ENCODE measurements around the gene TXLNG.
"Not testable (repeated sequence)": the region's sequence is repeated elsewhere in the genome, so short reads cannot be mapped to it uniquely, and the experiment has no call there.

The TXLNG gene

DNA sequence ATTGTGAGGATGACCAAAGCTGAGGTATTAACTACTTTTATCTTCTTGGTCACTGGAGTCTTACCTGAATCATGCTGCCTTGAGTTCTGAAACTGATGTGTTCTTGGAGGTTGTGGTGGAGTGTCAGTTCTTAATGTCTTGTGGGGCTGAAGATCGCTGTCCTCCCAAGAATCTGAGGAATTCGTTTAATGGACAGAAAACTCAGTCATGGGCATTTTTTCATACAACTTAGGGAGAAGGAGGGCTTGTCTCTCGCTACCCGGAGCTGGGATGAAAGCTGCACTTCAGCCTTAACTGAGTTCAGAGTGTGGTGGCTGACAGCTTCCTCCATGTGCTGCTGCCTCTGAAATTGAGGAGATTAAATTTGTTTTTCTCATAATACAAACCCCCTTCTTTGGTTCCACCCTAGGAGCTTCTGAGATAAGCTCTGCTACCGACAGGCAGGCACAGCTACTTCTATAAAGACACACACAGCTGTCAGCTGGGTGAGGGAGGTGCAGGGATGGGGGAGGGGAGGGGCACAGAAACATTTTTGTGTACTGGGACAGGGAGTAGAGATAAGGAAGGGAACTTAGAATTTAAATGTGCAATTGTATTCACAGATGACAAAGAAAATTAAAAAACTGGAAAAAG is 53.1 kb downstream of the TXLNG start:
- no peak for DNase-seq (ENCODE audit: low read depth)

DNA sequence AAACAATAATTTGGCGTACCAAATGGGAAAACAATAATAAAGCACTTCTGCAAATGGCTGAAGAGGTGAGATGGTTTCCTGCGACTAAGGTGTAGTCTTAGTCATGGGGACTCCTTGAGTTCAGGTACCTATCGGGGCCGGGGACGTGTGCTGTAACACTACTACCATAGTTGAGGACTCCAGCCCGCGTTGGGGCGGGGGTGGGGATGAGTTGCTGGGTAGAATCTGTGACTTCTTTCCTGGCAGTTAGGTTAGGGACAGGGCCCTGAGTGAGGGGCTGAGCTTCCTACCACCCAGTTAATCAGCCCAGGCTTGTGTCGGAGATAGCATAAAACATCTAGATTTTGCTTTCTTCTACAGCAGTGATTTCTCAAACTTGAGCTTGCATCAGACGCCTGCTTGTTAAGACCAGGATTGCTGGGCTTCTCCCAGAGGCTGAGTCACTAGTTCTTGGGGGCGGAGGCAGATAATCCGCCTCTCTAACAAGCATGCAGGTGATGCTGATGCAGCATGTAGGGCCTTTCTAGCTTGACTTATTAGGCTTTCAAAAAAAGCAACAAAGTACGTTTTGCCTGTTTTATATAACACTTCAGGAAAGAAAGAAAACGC is 53.7 kb downstream of the TXLNG start:
- no peak for DNase-seq (ENCODE audit: low read depth)

DNA sequence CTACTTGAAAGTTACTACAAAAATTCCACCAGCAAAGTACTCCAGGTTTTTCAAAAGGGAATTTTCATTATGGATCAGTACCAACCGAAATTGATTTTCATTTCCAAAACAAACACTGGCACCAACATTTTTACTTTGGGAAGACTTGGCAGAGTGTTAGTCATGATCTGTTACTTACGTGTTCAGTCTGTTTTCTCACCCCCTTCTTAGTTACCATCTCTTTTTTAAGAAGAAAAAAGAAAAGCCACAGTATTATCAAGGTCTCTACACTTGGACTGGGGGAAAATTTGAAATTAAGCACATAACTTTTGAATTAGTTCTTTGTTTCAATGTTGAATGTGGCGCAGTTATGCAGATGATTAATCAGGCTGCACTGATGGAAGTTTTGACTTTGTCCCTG is 56.4 kb downstream of the TXLNG start:
- no peak for DNase-seq (ENCODE audit: low read depth)

DNA sequence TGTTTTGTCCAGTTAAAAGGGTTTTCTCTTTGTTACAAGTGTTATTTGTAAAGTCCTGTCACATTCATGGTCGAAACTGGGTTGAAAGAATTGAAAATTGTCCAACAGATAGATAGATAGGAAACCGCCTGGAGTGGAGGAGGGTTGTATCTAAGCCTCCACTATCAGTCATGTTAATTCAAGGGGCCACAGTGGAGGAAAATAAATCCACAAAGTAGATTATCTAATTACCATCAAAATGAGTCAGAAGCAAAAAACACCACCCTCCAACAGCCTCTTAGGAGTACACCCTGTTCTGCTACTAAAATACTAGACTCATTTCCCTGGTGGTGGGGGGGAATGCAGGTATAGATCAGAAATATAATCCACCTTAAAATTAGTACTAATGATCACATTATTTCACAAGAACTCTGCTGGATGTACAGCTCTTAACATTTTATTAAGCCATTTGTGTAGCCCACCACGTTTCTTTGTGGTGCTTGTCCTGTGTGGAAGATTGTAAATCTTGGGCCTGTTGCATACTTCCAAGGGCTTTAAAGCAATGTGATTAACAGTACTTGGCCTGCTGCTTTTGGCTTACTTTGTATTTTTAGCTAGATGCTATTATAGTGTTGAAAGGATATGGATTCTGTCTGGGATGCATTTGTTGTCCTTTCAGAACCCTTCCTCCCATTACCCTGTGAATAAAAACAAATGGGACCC is 57.1 kb downstream of the TXLNG start:
- no peak for DNase-seq (ENCODE audit: low read depth)

DNA sequence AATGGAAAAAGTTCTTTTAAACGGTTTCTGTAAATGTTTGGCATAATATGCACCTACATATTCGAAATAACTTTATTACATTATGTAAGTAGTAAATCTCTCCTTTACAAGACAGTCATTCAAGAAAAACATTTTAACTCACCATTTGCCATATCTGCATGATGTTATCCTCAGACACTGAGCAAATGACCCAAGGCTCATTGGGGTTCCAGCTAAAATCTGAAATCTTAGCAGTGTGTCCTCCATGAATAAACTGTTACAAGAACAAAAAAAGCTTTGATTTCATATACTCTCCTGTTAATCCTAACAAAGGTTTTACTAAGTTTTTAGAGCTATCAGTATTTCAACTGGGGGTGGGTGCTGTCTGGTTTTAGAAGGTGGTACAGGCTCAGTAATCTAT is 59.4 kb downstream of the TXLNG start:
- no peak for DNase-seq (ENCODE audit: low read depth)

DNA sequence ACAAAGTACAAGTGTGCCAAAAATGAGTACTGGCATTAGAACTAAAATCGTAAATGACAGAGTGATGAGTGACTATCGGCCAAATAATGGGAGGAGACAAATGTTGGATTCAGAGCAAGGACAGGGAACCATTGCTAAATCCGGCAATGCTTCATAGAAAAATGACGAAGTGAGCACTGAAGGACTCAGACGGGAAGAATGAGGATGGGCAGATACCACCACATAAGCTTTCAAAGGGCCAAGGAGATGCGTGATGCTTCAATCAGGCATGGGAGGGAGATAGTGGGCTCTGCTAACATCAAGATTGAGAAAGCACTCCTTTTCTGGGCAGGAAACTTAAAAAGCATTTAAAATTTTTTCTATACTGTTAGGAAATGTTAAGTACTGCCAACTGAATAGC is 62.3 kb downstream of the TXLNG start:
- DNase-seq (ENCODE audit: low read depth), result no peak

DNA sequence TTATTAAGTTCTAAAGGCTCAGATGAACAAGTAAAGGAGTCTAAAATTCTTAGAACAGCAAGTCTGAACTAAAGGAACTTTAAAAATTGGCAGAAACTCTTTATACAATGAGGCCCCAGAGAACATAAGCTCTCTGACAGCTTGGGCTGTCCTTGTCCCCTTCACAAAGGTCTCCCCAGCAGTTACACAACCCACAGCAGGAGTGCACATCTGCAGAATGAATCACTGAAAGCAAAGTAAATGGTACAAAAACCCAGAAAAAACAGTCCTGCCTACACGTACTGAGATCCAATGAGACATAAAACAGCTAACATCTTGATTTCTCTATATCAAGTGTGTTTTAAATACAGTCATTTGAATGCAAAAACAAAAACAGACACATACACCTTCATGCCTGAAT is 65.2 kb downstream of the TXLNG start:
- no peak for DNase-seq (ENCODE audit: low read depth)

DNA sequence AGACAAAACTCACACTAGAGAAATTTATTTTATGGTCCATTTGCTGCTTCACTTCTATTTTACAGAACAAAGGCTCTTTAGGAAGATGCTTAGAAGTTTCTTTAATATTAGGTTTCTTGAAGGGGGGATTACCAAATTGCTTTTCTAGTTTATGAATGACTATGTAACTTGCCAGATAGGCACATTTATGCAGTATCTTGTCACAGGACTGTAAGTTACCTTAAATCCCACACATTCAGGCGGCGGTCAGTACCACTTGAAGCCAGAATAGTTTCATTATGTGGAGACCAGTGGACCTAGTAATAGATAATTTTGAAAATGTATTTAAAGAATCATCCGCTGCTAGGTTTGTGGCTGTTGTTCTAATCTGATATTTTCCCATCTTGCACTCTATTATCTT is 65.6 kb downstream of the TXLNG start:
- DNase-seq (ENCODE audit: low read depth), result no peak

DNA sequence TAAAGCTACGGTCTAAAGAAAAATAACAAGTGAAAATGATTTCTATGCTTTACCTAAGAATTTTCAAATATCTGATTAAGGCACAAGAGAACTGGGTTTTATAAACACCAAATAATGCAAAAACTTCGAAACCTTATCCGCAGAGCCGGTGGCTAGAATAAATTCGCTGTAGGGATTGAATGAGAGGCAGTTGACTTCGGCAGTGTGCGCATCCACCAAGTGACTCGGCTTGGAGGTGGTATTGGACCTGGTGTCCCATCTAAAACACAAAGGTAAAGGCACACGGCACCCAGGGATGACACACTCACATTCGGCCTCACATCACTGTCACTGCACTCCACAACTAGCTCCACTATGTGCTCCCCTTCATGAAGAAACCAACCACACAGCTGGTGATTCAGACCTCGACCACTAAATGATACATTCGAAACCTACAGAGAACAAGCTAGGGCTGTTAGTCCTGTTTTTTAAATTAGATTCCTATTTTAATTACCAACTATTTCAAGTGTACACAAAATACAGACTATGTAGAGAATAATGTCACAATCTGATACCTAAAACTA is 66.4 kb downstream of the TXLNG start:
- no peak for DNase-seq (ENCODE audit: low read depth)

DNA sequence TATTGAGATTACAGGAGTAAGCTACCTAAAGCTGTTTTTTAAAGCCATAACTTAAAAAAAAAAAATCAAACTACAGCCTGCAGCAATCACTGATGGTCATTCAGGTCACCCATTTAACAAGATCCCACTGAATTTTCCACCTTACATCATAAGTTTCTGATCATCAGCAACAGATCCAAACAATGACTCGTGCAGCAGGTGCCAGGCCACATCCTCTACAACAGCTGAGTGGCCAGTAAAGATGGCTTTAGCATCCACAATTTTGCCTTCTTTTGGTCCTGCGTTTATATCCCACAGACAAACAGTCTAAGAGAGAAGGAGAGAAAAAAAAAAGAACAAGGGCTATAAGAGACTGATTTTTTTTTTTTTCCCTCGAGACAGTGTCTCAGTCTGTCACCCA is 67.3 kb downstream of the TXLNG start:
- DNase-seq (ENCODE audit: low read depth), result no peak

DNA sequence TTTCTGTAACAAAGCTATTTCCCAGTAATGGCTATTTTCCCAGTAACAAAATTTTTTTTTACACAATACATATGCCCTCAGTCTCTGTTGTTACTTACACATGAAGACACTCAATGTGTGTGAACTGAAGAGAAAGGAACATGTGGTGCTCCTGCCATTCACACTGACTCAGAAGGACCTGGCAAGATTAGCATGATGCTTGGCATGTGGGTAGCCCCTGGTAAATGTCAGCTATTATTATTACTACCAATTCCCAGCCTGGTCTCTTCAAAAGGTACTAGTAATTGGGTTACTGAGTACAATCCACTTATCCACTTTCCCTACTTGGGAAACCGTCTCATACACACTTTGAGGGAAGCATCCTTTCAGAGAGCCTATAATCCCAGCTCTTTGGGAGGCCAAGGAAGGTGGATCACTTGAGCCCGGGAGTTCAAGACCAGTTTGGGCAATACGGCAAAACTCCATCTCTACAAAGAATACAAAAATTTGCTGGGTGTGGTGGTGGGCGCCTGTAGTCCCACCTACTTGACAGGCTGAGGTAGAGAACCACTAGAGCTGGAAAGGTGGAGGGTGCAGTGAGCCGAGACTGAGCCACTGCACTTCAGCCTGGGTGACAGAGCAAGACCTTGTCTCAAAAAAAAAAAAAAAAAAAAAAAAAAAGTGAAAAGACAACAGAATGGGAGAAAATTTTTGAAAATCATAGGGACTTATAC is 69.3 kb downstream of the TXLNG start:
- no peak for DNase-seq (ENCODE audit: low read depth)

DNA sequence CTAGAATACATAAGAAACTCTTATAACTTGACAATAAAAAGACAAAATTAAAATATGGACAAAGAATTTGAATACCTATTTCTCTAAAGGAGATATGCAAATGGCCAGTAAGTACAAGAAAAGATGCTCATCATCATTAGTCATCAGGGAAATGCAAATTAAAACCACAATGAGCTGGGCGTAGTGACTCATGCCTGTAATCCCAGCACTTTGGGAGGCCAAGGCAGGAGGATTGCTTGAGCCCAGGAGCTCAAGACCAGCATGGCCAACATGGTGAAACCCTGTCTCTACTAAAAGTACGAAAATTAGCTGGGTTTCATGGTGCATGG is 69.8 kb downstream of the TXLNG start:
- not testable (repeated sequence) for DNase-seq (ENCODE audit: low read depth)

DNA sequence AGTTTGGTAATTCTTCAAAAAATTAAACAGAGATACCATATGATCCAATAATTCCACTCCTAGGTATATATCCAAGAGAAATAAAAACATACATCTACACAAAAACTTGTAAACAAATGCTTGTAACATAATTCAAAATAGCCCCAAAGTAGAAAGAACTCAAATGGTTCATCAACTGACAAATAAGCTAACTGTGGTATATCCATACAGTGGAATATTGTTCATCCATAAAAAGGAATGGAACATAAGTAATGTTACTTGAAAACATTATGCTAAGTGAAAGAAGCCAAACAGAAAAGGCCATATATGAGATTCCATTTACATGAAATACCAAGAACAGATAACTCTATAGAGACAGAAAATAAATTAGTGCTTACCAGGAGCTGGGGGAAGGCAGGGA is 70.5 kb downstream of the TXLNG start:
- no peak for DNase-seq (ENCODE audit: low read depth)

DNA sequence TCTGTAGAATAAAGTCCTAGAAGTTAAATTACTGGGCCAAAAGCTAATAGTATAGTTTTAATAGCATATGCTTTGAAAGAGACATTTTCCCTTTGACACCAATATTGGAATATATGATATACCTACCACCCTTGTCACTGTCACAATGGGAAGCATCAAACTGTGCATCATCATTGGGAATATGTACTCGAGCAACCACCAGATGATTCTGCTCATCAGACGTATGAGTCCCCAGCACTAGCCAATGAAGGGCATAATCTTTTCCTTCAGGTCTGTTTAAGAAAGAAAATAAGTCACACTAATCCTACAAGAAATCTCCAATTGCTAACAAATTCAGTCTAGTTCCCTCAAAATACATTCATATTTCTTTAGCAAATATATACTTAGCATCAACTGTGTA is 76.6 kb downstream of the TXLNG start:
- no peak for DNase-seq (ENCODE audit: low read depth)

DNA sequence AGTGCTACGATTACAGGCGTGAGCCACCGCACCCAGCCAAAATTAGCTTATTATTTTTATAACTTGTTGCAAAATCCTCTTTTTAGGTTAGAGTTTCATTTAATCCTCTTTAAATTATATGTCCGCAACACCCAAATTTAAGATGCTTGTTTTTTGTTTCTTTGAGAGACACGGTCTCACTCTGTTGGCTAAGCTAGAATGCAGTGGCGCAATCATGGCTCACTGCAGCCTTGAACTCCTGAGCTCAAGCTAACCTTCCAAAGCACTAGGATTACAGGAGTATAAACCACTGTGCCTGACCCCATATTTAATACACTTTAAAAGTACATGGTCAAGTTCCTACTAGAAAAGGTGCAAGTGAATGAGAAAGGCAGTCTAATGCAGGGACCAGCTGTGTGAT is 81.7 kb downstream of the TXLNG start:
- DNase-seq (ENCODE audit: low read depth), result no peak

DNA sequence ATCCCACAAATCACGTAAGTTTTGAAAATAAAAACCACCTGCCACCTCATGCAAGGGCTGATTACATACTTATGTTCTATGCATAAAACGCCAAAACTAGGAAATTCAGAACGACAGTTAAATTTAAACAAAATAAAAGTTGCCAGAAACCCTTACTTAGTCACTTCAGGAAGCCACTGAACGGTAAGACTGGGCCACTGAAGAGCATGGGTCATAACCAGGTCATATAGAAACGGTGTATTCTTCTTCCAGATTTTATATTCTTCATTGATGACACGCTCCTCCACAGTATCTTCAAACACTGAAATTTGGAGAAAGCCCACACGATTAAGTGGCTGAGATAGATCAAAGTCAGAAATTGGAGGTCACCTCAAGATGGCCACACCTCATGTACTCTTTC is 82.7 kb downstream of the TXLNG start:
- no peak for DNase-seq (ENCODE audit: low read depth)

DNA sequence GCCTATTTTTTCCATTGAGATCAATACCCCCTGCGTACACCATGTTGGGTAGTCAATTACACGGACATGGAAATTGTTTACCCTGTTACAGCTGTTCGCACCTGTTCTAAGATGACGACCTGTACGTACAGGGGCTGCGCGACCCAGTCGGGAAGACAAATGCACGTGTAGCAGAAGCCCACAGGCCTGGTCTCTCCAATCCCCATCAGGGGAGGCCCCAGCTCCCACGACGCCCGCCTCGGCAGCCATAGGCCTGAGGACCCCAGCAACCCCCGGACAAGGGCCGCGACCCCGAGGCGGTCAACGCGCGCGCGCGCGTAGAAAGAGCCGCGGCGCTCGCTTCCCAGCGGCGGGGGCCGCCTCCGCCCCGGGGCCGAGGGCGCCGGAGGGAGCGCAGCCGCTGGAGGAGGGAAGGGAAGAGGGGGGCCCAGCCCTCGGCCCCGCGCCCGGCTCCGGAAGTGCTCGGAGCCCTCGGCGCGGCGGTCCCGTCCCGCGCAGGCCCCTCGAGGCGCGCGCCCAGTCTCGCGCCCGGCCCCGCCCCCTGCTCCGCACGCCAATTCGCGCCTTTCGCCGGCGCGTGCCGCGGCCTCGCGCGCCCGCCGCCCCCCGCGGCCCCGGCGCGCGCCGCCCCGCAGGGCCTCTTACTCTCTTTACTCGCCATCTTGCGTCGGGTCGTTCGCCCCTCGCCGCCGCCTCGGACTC is 83.3 kb downstream of the TXLNG start:
- DNase-seq (ENCODE audit: low read depth), result no peak

DNA sequence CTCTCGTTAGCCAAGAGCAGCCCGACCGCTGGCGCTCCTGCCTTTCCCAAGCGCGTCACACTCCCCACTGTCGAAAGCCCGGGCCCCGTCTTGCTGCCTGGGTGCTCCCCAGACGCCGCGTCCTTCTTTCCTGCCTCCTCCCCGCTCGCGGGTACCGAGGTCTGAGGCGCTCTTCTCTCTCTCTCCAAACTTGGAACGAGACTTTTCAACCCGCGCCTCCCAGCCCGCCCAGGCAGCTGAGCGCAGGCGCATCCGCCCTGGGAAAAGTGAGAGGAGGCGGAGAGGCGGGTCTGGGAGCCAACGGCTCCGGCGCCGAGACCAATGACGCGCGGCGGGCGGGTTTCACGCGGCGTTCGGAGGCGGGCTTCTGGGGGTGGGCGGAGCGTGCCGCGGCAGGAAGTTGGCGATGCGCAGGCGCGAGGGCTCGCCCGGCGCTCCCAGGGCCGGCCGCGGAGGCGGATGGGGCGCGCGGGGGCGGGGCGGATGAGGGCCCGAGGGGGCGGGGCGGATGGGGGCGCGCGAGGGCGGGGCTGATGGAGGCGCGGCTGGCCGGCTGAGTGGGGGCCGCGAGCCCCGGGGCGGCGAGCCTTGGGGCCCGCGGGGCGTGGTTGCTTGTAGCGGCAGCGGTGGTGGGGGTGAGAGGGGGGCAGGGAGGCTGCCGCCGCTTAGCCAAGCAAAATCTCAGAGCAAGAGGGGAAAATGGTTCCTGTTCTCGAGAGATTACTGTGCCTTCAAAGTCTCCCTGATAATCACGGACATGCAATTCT is 84.0 kb downstream of the TXLNG start, which contains the start of gene RBBP7:
Gene RBBP7 (minus strand): TSS at position 268 of the 767 bp plus-strand sequence. CDS start 309 bp downstream, outside the sequence.
- peak; percentile 76 for DNase-seq (ENCODE audit: low read depth)

DNA sequence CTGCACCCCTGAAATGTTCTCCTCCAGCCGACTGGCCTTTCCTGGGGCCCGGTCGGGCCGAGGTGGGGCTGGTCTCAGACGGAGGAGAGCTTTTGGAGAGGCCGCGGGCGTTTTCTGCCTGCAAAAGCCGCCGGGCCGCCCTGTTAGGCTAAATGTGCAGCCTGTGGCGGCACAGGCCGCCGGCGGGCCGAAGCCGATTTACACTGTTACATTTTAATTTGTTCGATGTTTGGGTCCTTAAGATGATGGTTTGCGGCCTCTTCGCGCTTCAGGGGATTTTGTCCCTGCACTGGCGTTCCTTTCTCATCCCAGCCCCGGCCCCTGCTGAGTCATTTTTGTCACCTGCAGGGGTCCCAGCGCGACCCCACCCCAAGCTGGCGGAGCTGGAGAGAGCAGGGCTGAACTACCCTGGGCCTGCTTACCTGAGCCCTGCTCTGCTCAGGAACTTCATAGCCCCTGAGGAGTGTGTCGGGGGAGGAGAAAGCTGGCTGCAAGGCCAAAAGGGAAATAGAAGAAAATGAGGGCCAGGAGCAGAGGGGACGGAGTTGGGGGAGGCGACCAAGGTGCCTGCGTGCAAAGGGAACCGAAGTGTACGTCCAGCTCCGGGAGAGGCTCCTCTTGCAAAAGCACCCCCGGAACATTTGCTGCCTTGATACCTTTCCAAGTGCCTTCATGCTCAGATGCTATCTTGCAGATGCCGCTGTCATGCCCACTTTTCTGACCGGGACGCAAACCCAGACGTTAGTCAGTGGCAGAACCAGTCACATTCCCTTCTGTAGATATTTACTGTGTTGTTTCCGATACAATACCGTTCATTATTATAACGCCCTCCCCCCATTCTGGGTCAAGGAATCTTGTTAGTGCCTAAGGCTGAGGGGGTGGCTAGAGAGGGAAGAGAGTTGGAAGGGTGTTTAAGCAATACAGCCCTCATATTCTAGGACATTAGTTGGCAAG is 84.9 kb downstream of the TXLNG start:
- no peak for DNase-seq (ENCODE audit: low read depth)

DNA sequence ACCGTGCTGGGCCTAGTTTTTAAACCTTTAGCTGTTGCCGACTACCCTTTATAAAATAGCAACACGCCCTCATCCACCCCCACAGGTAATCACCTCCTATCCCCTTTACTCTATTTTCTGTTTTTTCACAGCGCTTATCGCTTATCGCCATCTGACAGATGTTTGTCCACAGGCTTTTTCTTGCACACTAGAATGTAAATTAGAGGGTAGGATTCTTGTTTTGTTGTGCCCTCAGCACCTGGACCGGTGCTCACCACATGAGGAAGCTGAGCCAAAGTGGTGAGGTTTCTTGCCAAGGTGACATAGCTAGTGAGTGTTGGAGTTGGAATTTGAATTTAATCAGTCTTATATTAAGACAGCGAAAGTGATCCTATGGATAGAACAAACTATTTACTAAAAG is 86.8 kb downstream of the TXLNG start:
- DNase-seq (ENCODE audit: low read depth), result no peak
